Muscle of leg (tissue), 11 donors: ENCODE data around the gene VAPA. TPM values are rescaled to one million over a fixed set of nuclear protein-coding genes. Genes with fewer than 3 reads are reported as not detected.

Source experiments
- DNase-seq: peaks from one replicate; pipeline ENCODE4 v3.0.0; 2013
- H3K27ac ChIP-seq: one replicate; pipeline ENCODE4 v1.5.1; 2013; ENCODE audit warnings: mild to moderate bottlenecking, low read length, control low read depth
- H3K27me3 ChIP-seq: one replicate; pipeline ENCODE4 v1.6.1; 2013; ENCODE audit warnings: low read length; ENCODE audit not compliant: control insufficient read depth, insufficient read depth
- H3K36me3 ChIP-seq: one replicate; pipeline ENCODE4 v1.6.1; 2013; ENCODE audit warnings: low read length; ENCODE audit not compliant: control insufficient read depth, insufficient read depth
- H3K4me1 ChIP-seq: one replicate; pipeline ENCODE4 v1.6.1; 2013; ENCODE audit warnings: low read length; ENCODE audit not compliant: control insufficient read depth, insufficient read depth
- H3K4me3 ChIP-seq: one replicate; pipeline ENCODE4 v1.5.1; 2013; ENCODE audit warnings: low read length, control low read depth
- H3K9me3 ChIP-seq: replicated peaks from 2 replicates; pipeline ENCODE4 v1.6.1; 2013; ENCODE audit warnings: low read depth, low read length; ENCODE audit not compliant: control insufficient read depth
- WGBS: methylation state at CpG from one replicate; pipeline ENCODE4 v1.1.5; 2013; ENCODE audit warnings: missing lambda C conversion rate; ENCODE audit not compliant: insufficient coverage; 5-methylcytosine and 5-hydroxymethylcytosine counted together
- polyA plus RNA-seq, 8 donors: library from polyadenylated mRNA; unstranded; fragments of 120-200 nt; gene quantifications; one replicate each; pipeline versions ENCODE4 v1.2.1 to v1.2.3, GENCODE V29; 2013; ENCODE audit warnings: inconsistent platforms in 1 of 8, low replicate concordance in 1 of 8; ENCODE audit not compliant: insufficient read length in 8 of 8, insufficient read depth in 1 of 8
- total RNA-seq: library from RNA; stranded (reverse); fragments of 120-200 nt; gene quantifications from one replicate; pipeline ENCODE4 v1.2.4, GENCODE V29; 2013

Gene VAPA
- total and polyA plus RNA-seq, 9 donors = 220 to 284 (median 234) TPM

GRCh38 chr18:9922592-9923311 is 8.9 kb downstream of the VAPA start:
- H3K27ac ChIP-seq = no peak overlapping the region
- 67% methylated on average over 3 of the region's 4 CpGs for WGBS
- peaks cover 3% of the 10 kb centered on the region for H3K4me1 ChIP-seq

GRCh38 chr18:9924371-9924943 is 10.6 kb downstream of the VAPA start:
- no peak for DNase-seq
- Histone ChIP-seq H3K9me3 (no peaks in the 10 kb centered on the region), H3K4me3 (no peak overlapping the region), H3K27ac (no peak overlapping the region), H3K36me3 (no peaks in the 10 kb centered on the region), H3K27me3 (no peaks in the 10 kb centered on the region), H3K4me1 (no peaks in the 10 kb centered on the region)
- no CpG with 5 or more reads among the region's 4 CpGs for WGBS

More at GRCh38 chr18:9922592-9923311, 8.9 kb downstream of the VAPA start:
- Histone ChIP-seq H3K36me3 (no peaks in the 10 kb centered on the region), H3K27me3 (no peaks in the 10 kb centered on the region), H3K4me3 (no peak overlapping the region), H3K9me3 (no peaks in the 10 kb centered on the region)
- DNase-seq = no peak

- Histone ChIP-seq H3K36me3 (no peaks in the 10 kb centered on the region), H3K27ac (no peak overlapping the region)
Observed at GRCh38 chr18:9925369-9925768, 11.6 kb downstream of the VAPA start.

GRCh38 chr18:9925795-9926194 is 12.0 kb downstream of the VAPA start:
- Histone ChIP-seq H3K36me3 (no peaks in the 10 kb centered on the region), H3K9me3 (no peaks in the 10 kb centered on the region), H3K27me3 (no peaks in the 10 kb centered on the region), H3K27ac (no peak overlapping the region), H3K4me3 (no peak overlapping the region), H3K4me1 (no peaks in the 10 kb centered on the region)
- DNase-seq = no peak
- WGBS = no CpG with 5 or more reads among the region's 4 CpGs

More at GRCh38 chr18:9925369-9925768, 11.6 kb downstream of the VAPA start:
- no peaks in the 10 kb centered on the region for H3K27me3 ChIP-seq
- H3K9me3 ChIP-seq = no peaks in the 10 kb centered on the region
- H3K4me3 ChIP-seq = no peak overlapping the region
- peak; percentile 27 for DNase-seq
- WGBS = no CpG with 5 or more reads among the region's 1 CpG
- H3K4me1 ChIP-seq = no peaks in the 10 kb centered on the region

- DNase-seq = no peak
- Histone ChIP-seq H3K4me3 (no peak overlapping the region), H3K27ac (no peak overlapping the region), H3K27me3 (no peaks in the 10 kb centered on the region), H3K9me3 (no peaks in the 10 kb centered on the region), H3K4me1 (no peaks in the 10 kb centered on the region), H3K36me3 (no peaks in the 10 kb centered on the region)
- WGBS = no CpG with 5 or more reads among the region's 2 CpGs
Observed at GRCh38 chr18:9926223-9926894, 12.5 kb downstream of the VAPA start.

GRCh38 chr18:9926977-9927376 is 13.2 kb downstream of the VAPA start:
- Histone ChIP-seq H3K9me3 (no peaks in the 10 kb centered on the region), H3K4me1 (no peaks in the 10 kb centered on the region), H3K4me3 (no peak overlapping the region), H3K27me3 (no peaks in the 10 kb centered on the region), H3K36me3 (no peaks in the 10 kb centered on the region), H3K27ac (no peak overlapping the region)
- no peak for DNase-seq
- WGBS = no CpG with 5 or more reads among the region's 1 CpG

GRCh38 chr18:9927392-9928063 is 13.7 kb downstream of the VAPA start:
- WGBS = no CpG with 5 or more reads among the region's 2 CpGs
- no peak overlapping the region for H3K27ac ChIP-seq
- H3K27me3 ChIP-seq = no peaks in the 10 kb centered on the region
- DNase-seq = peak; percentile 31
- no peak overlapping the region for H3K4me3 ChIP-seq
- no peaks in the 10 kb centered on the region for H3K9me3 ChIP-seq
- no peaks in the 10 kb centered on the region for H3K36me3 ChIP-seq
- no peaks in the 10 kb centered on the region for H3K4me1 ChIP-seq

- H3K4me1 ChIP-seq = no peaks in the 10 kb centered on the region
- no peak overlapping the region for H3K27ac ChIP-seq
- 100% methylated on average over 1 of the region's 5 CpGs for WGBS
Observed at GRCh38 chr18:9928646-9929259, 14.9 kb downstream of the VAPA start.

GRCh38 chr18:9930299-9930884 is 16.6 kb downstream of the VAPA start:
- no peaks in the 10 kb centered on the region for H3K9me3 ChIP-seq
- peaks cover 10% of the 10 kb centered on the region for H3K36me3 ChIP-seq
- no peaks in the 10 kb centered on the region for H3K4me1 ChIP-seq
- WGBS = no CpG with 5 or more reads among the region's 3 CpGs
- no peak for DNase-seq
- H3K27me3 ChIP-seq = no peaks in the 10 kb centered on the region
- H3K27ac ChIP-seq = no peak overlapping the region
- H3K4me3 ChIP-seq = no peak overlapping the region

More at GRCh38 chr18:9928646-9929259, 14.9 kb downstream of the VAPA start:
- Histone ChIP-seq H3K36me3 (peaks cover 7% of the 10 kb centered on the region), H3K9me3 (no peaks in the 10 kb centered on the region), H3K4me3 (no peak overlapping the region), H3K27me3 (no peaks in the 10 kb centered on the region)
- DNase-seq = no peak
